Glomerular endothelial cell (primary cell): Measurements from ENCODE around the gene MAP7D3. TPM values are rescaled to one million over a fixed set of nuclear protein-coding genes. Genes with fewer than 3 reads are reported as not detected.
"Not testable (repeated sequence)": the region's sequence is repeated elsewhere in the genome, so short reads cannot be mapped to it uniquely, and the experiment has no call there.

Source experiments
- DNase-seq: peaks from one replicate; pipeline ENCODE4 v3.0.0-alpha.2; 2011; ENCODE audit warnings: low read depth, low spot score; ENCODE audit errors: extremely low read depth
- total RNA-seq: library from RNA; depleted of rRNA; stranded (reverse); fragments of >200 nt; gene quantifications from 2 replicates; pipeline ENCODE4 v1.2.3, GENCODE V29; 2015

MAP7D3 gene, protein sequence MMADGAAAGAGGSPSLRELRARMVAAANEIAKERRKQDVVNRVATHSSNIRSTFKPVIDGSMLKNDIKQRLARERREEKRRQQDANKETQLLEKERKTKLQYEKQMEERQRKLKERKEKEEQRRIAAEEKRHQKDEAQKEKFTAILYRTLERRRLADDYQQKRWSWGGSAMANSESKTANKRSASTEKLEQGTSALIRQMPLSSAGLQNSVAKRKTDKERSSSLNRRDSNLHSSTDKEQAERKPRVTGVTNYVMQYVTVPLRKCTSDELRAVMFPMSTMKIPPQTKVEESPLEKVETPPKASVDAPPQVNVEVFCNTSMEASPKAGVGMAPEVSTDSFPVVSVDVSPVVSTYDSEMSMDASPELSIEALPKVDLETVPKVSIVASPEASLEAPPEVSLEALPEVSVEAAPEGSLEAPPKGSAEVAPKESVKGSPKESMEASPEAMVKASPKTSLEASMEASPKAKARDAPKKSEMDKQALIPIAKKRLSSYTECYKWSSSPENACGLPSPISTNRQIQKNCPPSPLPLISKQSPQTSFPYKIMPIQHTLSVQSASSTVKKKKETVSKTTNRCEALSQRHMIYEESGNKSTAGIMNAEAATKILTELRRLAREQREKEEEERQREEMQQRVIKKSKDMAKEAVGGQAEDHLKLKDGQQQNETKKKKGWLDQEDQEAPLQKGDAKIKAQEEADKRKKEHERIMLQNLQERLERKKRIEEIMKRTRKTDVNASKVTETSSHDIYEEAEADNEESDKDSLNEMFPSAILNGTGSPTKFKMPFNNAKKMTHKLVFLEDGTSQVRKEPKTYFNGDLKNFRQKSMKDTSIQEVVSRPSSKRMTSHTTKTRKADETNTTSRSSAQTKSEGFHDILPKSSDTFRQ
- total RNA-seq = 29.6 and 31.3 TPM in 2 replicates

DNA sequence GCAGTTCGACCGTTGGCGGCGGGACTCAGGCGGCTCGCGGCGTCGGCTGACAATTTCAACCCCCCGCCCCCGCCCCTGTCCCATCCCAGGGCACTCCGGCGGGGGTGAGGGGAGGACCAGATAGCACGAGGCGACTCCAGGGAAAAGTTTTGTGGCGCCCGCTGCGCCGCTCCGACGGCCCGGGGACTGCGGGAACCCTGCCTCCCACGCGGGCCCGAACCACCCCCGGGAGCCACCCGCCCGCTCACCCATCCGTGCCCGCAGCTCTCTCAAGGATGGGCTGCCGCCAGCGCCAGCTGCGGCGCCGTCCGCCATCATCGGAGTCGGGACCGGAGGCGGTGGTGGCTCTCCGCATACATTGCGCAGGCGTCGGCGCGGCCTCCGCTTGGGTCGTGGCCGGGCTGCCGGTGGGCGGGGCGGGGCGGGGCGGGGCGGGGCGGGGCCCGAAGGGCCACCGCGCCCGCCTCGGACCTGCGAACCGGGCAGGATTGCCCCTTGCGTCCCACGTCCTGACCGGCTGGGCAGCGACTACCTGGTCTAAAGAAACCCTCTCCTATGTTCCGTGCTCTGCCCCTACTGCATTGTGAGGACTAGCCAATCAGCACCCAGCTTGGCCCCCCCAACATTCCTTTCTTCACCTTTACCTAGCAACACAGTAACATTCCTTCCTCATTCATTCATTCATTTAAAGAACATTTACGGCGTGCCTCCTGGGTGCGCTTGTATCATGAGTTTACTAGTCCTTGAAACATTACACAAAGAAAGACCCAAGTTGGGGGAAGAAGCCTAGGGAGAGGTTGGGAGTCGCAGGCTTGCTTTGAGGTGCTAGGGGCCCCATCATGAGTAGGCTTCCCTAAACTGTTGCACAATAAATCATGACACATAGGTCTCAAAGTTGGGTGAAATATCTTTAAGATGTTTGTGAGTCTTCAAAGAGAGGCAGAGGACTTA is at the start of gene MAP7D3:
Gene MAP7D3, minus strand, starts transcription at position 360 of the 951 bp plus-strand sequence. Its CDS starts 42 bp downstream, at position 318.
- no peak for DNase-seq

DNA sequence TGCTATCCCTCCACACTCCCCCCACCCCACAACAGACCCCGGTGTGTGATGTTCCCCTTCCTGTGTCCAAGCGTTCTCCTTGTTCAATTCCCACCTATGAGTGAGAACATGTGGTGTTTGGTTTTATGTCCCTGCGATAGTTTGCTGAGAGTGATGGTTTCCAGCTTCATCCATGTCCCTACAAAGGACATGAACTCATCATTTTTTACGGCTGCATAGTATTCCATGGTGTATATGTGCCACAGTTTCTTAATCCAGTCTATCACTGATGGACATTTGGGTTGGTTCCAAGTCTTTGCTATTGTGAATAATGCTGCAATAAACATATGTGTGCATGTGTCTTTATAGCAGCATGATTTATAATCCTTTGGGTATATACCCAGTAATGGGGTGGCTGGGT is 49.5 kb upstream of the MAP7D3 start, which contains the start of gene ADGRG4:
Gene ADGRG4, plus strand, starts transcription at position 243 of the 400 bp plus-strand sequence. CDS start 7,815 bp downstream, outside the sequence.
- DNase-seq = not testable (repeated sequence)

DNA sequence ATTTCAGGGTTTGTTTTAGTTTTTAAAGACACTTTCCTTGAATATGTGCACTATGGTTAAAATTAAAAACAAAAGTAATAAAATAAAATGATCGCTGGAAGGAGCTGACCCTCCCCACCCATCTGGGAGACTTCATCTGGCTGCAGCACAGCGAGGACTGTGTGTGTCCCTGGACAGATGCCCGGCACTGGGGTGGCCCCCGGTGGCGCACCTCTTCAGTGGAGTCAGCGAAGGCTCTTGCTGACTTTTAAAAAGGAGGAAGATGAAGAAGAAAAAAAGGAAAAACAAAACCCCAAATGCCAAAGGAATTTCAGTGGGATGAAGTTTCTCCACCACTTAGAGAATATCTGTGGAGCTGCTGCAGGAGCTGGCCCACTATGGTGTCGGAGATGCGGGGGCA is 44.2 kb upstream of the MAP7D3 start:
- DNase-seq = no peak

DNA sequence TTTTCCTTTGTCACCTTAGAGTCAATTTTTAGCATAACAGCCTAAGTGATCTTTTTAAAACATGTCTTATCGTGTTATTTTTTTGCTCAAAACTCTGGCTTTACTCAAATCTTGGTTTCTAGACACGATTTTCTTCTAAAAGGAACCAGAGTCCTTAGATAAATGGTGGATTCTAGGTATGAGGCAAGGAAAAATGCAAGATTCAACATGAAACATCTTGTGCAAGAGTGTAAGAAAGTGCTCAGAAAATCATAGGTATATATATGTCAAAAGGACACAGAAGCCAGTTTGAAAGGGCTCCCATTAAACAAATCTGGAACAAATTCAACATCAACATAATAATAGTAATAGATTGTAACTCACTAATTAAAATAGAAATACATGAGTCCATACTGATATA is 41.5 kb upstream of the MAP7D3 start:
- no peak for DNase-seq

DNA sequence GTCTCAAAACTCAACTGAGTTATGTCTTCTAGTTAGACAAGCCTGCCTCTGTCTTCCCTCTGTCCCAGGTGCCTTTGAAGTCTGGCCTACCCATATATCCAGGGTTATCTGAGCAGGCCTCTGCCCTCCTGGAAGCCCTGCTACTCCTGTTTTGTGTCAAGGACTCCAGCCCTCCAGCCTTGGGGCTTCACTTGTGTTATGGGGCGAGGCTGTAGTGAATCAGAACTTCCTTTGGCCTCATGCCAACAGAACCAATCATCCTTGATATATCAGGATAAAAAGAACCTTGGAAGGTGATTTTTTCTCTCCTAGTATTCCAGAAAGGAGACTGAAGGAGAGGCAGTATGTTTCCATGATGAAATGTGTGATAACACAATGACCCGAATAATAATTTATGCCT is 40.6 kb upstream of the MAP7D3 start:
- no peak for DNase-seq

DNA sequence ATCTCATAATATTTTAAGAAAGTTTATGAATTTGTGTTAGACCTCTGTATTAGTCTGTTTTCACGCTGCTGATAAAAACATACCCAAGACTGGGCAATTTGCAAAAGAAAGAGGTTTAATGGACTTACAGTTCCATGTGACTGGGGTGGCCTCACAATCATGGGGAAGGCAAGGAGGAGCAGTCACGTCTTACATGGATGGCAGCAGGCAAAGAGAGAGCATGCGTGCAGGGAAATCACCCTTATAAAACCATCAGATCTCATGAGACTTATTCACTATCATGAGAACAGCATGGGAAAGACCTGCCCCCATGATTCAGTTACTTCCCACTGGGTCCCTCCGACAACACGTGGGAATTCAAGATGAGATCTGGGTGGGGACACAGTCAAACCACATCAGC is 35.2 kb upstream of the MAP7D3 start:
- not testable (repeated sequence) for DNase-seq

DNA sequence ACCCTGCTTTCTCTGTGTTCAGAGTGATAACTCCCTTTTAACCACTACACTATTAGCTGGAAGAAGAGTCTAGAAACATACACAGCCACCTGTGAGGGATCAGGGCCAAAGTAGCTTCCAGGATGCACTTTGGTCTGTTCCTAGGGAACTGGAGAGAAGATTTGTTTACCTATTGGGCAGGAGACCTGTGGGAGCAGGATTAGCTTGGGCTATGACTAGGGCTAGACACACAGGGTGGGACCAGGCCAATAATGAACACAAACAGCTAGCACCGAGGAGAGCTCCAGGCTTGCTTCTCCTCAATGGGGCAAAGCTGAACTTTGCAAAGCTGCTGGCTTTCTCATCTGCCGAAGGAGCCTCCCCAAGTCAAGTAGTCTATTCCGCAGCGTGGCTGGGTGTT is 24.4 kb upstream of the MAP7D3 start:
- DNase-seq = no peak

DNA sequence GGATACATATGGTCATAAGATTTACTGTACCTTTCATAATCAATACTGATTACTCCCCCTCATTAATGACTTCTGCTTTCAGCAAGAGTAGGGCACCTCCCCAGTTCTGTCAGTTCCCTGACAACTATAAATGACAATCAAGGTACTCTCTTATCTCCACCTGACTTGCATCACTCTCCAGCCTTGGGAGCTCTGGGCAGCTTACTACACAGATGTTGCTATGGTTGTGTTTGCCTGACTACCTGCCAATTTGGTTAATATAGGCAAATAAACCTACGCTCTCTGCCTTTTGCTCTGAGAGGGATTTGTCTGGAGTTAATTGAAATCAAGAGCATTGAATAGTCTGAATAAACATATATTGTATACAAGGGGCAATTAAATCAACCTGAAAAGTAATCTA is 22.8 kb upstream of the MAP7D3 start:
- no peak for DNase-seq

DNA sequence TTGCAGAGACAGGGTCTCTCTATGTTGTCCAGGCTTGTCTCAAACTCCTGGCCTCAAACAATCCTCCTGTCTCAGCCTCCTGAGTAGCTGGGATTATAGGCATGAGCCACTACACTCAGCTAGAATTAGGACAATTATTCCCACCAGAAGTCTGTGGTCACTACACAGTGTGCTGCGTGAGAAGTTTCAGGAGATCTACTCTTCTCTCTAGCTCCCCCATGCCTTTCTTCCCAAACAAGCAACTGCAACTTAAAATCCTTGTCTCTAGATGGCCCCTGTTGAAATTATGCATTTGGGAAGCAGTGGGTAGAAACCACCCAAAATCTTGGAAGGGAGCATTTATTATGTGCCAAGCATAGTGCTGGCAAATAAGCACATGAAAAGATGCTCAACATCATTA is 21.1 kb upstream of the MAP7D3 start:
- DNase-seq = no peak

DNA sequence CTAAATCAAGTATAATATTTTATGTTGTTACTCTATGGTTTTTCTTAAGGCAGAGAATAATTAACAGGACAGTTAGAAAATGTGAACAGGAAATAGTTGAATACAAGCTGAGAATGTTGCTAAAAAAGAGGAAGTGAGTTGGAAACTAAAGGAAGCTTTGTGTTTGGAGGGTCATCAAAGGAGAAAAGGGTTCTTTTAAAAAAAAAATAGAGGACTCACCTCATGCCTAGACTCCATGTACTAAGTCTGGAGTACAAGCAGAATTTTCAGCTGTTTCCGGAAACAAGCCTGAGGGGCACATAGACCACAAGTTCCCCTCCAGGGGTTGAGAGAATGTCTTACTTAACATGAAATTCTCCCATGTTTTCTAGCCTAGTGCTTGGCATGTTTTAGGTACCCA is 20.1 kb upstream of the MAP7D3 start:
- no peak for DNase-seq

DNA sequence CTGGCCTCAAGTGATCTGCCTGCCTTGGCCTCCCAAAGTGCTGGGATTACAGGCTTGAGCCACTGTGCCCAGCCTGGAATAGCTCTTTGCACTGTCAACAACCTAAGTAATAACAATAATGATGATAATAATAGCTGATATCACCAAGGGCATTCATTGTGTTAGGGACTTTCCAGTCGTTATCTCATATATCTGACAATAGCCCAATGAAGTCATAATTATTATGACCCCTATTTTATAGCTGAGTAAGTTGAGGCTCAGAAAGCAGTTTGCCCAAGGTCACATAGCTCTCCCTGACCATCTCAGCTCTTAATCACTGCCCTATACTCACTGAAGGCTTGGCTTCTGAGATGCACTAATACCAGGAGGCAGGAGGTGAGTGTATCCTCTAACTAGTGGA is 18.7 kb upstream of the MAP7D3 start:
- DNase-seq = no peak

DNA sequence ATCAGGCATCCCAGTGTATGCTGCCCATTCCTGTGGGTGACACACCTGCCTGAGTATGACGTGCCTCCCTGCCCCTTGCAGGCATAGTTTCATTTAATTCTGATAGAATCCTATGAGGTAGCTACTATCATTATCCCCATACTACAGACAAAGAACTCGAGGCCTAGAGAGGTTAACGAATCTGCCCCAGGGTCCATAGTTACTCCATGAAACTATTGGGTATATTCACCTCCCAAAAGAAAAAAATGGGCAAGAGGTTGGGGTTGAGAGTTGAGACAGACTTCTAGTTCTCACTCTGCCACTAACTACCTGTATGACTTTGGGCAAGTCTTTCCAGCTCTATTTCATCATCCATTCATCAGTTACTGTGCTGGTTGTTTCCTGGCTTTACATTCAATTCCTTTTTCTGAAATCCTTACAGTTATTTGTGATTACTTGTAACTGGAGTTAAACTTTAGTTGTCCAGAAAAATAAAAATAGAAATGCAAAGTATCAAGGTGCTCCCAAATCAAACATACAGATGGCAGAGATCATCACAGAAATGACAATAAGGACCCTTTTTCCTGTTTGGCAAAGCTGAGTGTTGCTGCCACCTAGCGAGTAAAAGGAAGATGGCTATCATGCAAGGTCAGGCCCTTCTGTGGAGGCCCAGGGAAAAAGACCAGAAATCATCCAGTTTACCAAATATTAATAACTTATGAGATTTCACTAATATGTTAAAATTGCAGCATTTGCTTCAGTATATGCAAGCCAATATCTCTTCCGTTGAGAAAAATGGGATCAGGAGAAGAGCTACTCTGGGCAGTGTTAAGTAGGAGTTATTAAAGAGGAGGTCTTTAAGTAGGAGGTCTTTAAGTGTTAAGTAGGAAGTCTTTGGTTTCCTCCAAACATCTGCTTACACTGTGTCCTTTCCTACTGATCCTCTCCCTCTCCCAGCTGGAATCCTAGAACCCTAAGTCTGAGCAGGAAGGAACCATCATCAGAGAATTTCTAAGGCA is 17.1 kb upstream of the MAP7D3 start:
- no peak for DNase-seq

DNA sequence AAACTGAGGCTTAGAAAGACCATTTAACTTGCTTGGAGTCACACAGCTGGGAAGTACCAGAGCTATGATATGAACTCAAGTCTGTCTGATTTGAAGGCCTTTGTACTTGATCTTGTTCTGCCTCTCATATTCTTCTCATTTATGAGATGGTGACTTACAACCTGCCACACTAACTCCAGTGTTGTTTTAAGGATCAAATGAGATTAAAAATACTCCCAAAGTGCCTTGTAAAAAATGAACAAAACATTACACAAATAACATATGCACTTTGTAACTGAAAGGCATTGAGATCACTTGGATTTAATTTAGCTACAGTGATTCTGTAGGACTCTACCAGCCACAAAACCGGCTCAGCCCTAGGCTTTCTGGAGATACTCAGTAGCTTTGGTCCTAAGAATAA is 15.6 kb upstream of the MAP7D3 start:
- no peak for DNase-seq

DNA sequence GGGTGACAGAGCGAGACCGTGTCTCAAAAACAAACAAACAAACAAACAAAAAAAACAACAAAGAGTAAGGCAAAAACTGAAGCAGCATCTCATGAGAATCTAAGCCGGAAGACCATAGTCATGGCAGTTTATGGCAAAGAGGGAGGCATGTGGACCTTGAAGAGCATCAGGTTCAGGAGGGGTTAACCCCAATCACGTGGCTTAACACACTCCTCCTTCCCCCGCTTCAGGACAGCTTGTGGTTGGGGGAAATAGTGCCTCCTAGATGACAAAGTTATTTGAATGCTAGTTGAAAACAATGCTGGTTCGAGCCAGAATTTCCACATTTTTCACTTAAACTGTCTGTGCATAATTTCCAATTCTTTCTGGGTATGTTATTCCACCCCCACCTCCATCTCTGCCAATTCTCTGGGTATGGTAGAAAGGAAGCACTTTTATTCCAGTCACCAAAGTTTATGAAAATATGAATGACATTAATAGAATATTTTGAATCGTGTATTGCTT is 11.7 kb upstream of the MAP7D3 start:
- DNase-seq = no peak

DNA sequence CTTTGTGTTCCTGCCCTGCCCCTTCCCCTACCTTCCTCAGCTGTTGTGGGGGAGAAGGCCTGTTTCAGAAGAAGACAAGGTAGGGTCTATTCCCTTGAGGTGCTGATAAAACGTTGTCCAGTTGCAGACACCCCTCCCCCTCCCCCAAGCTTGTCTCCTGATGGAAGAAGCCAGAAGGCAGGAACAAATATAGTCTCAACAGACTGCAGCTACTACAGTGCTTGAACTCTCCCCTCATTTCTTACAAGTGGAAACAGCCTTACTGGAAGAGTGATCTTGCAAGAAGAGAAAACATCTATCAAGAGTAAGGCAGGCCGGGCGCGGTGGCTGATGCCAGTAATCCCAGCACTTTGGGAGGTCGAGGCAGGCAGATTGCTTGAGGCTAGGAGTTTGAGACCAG is 11.0 kb upstream of the MAP7D3 start:
- no peak for DNase-seq

DNA sequence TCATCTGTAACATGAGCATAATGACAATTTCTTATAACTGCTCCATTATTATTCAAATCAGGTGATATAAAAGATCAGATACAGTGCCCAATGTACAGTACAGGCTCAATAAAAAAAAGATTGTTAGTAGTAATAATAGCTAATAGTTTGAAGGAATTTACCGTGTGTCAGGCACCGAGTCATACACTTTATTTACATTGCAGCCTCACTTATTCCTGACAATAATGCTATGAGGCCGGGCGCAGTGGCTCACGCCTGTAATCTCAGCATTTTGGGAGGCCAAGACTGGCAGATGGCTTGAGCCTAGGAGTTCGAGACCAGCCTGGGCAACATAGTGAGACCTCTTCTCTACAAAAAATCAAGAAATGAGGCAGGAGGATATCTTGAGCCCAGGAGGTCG is 10.1 kb upstream of the MAP7D3 start:
- DNase-seq = no peak

DNA sequence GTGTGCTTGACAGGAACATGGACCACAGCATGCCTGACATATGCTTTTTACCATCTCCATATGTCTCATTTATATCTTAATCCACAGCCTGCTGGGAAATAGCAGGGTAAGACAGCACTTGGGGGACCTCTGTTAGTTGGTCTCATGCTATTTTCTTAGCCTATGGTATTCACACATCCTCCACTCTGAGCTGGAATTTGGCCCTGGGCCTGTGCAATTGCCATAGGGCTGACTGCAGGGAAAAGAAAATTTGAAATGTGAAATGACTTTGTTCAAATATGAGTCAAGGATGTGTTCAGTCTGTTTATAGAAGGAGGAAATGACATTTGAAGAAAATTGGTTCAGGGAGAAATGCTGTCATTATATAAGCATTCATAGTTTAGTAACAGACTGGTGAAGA is 9.6 kb upstream of the MAP7D3 start:
- no peak for DNase-seq

DNA sequence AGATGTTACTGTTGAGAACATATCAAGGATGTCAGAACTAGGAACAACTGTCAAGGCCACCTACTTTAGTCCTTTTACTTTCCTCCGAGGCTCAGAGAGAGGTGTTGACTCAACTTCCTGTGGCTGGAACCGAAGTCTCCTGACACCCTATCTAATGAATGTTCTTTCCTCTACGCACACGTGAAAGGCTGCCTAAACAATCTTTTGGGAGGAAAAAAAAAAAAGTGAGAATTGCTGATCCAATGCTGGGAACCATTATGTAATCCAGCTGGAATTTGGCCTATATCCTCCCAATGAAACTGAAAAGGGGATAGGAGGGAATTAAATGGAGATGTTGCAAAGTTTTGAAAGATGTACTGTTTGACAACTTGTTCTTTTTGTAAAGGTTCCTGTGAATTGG is 8.3 kb upstream of the MAP7D3 start:
- peak; percentile 55 for DNase-seq

DNA sequence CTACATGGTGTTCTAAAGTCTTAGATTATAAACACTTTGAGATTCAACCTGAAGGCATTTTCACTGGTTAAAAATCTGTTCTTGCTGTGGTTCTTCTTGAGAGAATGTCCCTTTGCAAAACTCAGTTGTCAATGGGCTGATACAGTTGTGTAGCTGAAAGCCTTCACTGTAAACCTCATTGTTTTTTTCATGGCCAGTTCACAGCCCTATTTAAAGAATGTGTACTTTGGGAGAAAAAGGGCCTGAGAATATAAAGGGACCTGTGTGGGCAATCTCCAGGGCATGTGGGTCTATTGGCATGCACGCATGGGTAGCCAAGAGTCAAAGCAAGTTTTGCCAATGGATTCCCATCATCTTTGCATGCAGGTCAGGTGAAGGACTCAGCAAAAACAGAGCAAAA is 7.8 kb upstream of the MAP7D3 start:
- DNase-seq = no peak
